ENCODE measurements around the gene DAGLB. TPM values are rescaled to one million over a fixed set of nuclear protein-coding genes. Genes with fewer than 3 reads are reported as not detected.

Gene DAGLB
- total RNA-seq, 2 experiments from 2014 or later, result 12.4 to 19.5 TPM

DNA sequence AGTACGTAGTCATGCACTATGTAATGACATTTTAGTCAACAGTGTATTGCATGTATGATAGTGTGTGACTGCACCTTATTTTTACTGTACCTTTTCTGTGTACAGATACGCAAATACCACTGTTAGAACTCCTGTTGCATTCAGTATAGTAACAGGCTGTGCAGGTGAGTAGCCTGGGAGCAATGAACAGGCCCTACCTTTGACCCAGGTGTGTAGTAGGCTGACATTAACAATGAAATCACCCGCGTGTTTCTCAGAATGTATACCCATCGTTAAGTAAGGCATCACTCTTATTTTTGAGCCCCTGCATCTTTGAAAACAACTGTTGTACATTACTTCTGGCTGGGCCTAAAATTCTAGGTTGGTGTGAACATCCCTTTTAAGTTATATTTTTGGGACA is 41.6 kb downstream of the DAGLB start:
- BruUV-seq (replicated peaks), result no TSS peak
- no peaks in the 10 kb centered on the region for H3K4me1 ChIP-seq (ENCODE audit: insufficient read depth, low read length, poor library complexity, severe bottlenecking)
- ChIA-PET CTCF (ENCODE audit: unreplicated experiment) (no interaction called here), POLR2A (no interaction called here)
- no peak overlapping the region for H3K4me2 ChIP-seq (ENCODE audit: low read length)
- H3K36me3 ChIP-seq (ENCODE audit: insufficient read depth, low read length), result peaks cover 87% of the 10 kb centered on the region
- H4K20me1 ChIP-seq (ENCODE audit: insufficient read depth, low read length), result no peaks in the 10 kb centered on the region
- no peaks in the 10 kb centered on the region for H3K9me3 ChIP-seq (ENCODE audit: low read length)
- H3K27ac ChIP-seq (ENCODE audit: low read depth, low read length, poor library complexity, severe bottlenecking), result no peak overlapping the region
- no peak for DNase-seq (ENCODE audit: low spot score)
- intact Hi-C loops (cut with micrococcal nuclease; ENCODE audit: unreplicated experiment), result no loop called here
- no peak overlapping the region for H2AFZ ChIP-seq (ENCODE audit: low read length)
- no peaks in the 10 kb centered on the region for H3K79me2 ChIP-seq (ENCODE audit: insufficient read depth, low read depth, low read length)
- H3K9me2 ChIP-seq (ENCODE audit: insufficient read depth, low read length), result no peaks in the 10 kb centered on the region
- no peak for TF ChIP-seq EZH2phosphoT487 (IDR thresholded peaks at IDR 0.05; ENCODE audit: borderline replicate concordance, low read depth, low read length)
- TF ChIP-seq CTCF (conservative IDR thresholded peaks at IDR 0.05; ENCODE audit: low read length), result no peak
- H3K4me3 ChIP-seq (ENCODE audit: low read depth, low read length, poor library complexity, severe bottlenecking), result no peak overlapping the region

DNA sequence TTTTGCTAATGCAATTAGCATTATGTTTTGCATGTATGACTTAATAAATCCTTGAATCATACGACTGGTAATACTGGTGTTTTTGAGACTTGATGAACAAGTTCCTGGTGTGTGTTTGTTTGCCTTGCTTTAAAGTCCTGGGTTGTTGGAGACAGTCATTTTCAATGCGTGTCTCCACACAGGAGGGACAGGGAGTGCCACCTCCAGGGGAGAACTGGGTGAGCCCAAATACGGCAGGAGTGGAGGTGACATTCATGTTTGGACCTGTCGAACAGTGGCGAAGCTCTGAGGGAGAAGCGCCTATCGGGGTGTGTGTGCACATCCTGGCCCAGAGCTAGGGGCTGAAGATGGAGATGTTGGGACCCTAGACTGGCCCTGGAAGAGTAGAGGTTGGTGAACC is 43.8 kb downstream of the DAGLB start:
- BruUV-seq (replicated peaks), result no TSS peak
- Histone ChIP-seq H3K27ac (ENCODE audit: low read depth, low read length, poor library complexity, severe bottlenecking) (no peak overlapping the region), H3K4me3 (ENCODE audit: low read depth, low read length, poor library complexity, severe bottlenecking) (no peak overlapping the region), H3K4me2 (ENCODE audit: low read length) (no peak overlapping the region), H3K9me2 (ENCODE audit: insufficient read depth, low read length) (no peaks in the 10 kb centered on the region), H2AFZ (ENCODE audit: low read length) (no peak overlapping the region), H4K20me1 (ENCODE audit: insufficient read depth, low read length) (0 out of 2 replicates have a peak, but pooled peaks cover 8% of the 10 kb centered on the region), H3K36me3 (ENCODE audit: insufficient read depth, low read length) (peaks cover 90% of the 10 kb centered on the region), H3K4me1 (ENCODE audit: insufficient read depth, low read length, poor library complexity, severe bottlenecking) (no peaks in the 10 kb centered on the region), H3K79me2 (ENCODE audit: insufficient read depth, low read depth, low read length) (peaks cover 11% of the 10 kb centered on the region), H3K9me3 (ENCODE audit: low read length) (no peaks in the 10 kb centered on the region)
- ChIA-PET POLR2A (no interaction called here), CTCF (ENCODE audit: unreplicated experiment) (no interaction called here)
- no peak for DNase-seq (ENCODE audit: low spot score)
- intact Hi-C loops (cut with micrococcal nuclease; ENCODE audit: unreplicated experiment), result no loop called here
- TF ChIP-seq CTCF (conservative IDR thresholded peaks at IDR 0.05; ENCODE audit: low read length) (no peak), EZH2phosphoT487 (IDR thresholded peaks at IDR 0.05; ENCODE audit: borderline replicate concordance, low read depth, low read length) (no peak)

DNA sequence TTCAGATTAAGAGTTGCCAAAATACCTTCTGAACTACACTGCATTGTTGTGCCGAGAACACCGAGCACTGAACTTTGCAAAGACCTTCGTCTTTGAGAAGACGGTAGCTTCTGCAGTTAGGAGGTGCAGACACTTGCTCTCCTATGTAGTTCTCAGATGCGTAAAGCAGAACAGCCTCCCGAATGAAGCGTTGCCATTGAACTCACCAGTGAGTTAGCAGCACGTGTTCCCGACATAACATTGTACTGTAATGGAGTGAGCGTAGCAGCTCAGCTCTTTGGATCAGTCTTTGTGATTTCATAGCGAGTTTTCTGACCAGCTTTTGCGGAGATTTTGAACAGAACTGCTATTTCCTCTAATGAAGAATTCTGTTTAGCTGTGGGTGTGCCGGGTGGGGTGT is 45.0 kb downstream of the DAGLB start:
- peaks cover 22% of the 10 kb centered on the region for H3K79me2 ChIP-seq (ENCODE audit: insufficient read depth, low read depth, low read length)
- H3K27ac ChIP-seq (ENCODE audit: low read depth, low read length, poor library complexity, severe bottlenecking), result no peak overlapping the region
- no peaks in the 10 kb centered on the region for H3K9me3 ChIP-seq (ENCODE audit: low read length)
- no peak for DNase-seq (ENCODE audit: low spot score)
- no peak overlapping the region for H2AFZ ChIP-seq (ENCODE audit: low read length)
- no peak overlapping the region for H3K4me3 ChIP-seq (ENCODE audit: low read depth, low read length, poor library complexity, severe bottlenecking)
- H3K4me2 ChIP-seq (ENCODE audit: low read length), result no peak overlapping the region
- CTCF ChIA-PET (ENCODE audit: unreplicated experiment), result no interaction called here
- POLR2A ChIA-PET, result no interaction called here
- no peak for TF ChIP-seq EZH2phosphoT487 (IDR thresholded peaks at IDR 0.05; ENCODE audit: borderline replicate concordance, low read depth, low read length)
- no peak for TF ChIP-seq CTCF (conservative IDR thresholded peaks at IDR 0.05; ENCODE audit: low read length)
- BruUV-seq (replicated peaks), result no TSS peak
- intact Hi-C loops (cut with micrococcal nuclease; ENCODE audit: unreplicated experiment), result no loop called here
- no peaks in the 10 kb centered on the region for H3K9me2 ChIP-seq (ENCODE audit: insufficient read depth, low read length)
- H3K36me3 ChIP-seq (ENCODE audit: insufficient read depth, low read length), result peaks cover 92% of the 10 kb centered on the region
- H3K4me1 ChIP-seq (ENCODE audit: insufficient read depth, low read length, poor library complexity, severe bottlenecking), result no peaks in the 10 kb centered on the region
- H4K20me1 ChIP-seq (ENCODE audit: insufficient read depth, low read length), result 0 out of 2 replicates have a peak, but pooled peaks cover 8% of the 10 kb centered on the region

Data from OCI-LY7 (cell line).